Kidney (tissue), 14 donors: Measurements from ENCODE around the gene PSME2. TPM values are rescaled to one million over a fixed set of nuclear protein-coding genes. Genes with fewer than 3 reads are reported as not detected.

ENCODE experiments used
- DNase-seq, 5 donors: peaks; one replicate each; pipeline ENCODE4 v3.0.0-alpha.2; 2013 to 2020
- FAIRE-seq: peaks from 2 replicates; lab custom pipeline; 2012; peaks lifted over from hg19 to GRCh38; lab: Jason Lieb, UNC
- H3K27ac ChIP-seq, 2 donors: one replicate each; pipeline ENCODE4 v1.7.0; 2013; ENCODE audit warnings: low read depth in 2 of 2, low read length in 2 of 2, inconsistent platforms in 1 of 2
- H3K27me3 ChIP-seq: one replicate; pipeline ENCODE4 v1.7.1; 2013; ENCODE audit warnings: low read length, inconsistent platforms; ENCODE audit not compliant: control insufficient read depth, insufficient read depth
- H3K36me3 ChIP-seq, 3 donors: one replicate each; pipeline versions ENCODE4 v1.7.0 to v1.7.1; 2013; ENCODE audit warnings: low read length in 3 of 3, control low read depth in 1 of 3, inconsistent platforms in 1 of 3; ENCODE audit not compliant: insufficient read depth in 3 of 3, control insufficient read depth in 2 of 3
- H3K4me1 ChIP-seq, 3 donors: one replicate each; pipeline versions ENCODE4 v1.7.0 to v1.7.1; 2013; ENCODE audit warnings: low read length in 3 of 3, inconsistent platforms in 1 of 3, low read depth in 1 of 3; ENCODE audit not compliant: control insufficient read depth in 2 of 3, insufficient read depth in 2 of 3
- H3K4me3 ChIP-seq, 3 donors: one replicate each; pipeline versions ENCODE4 v1.7.0 to v1.8.1; 2013; ENCODE audit warnings: low read length in 3 of 3, control low read depth in 1 of 3, inconsistent platforms in 1 of 3
- H3K9ac ChIP-seq, 3 donors: one replicate each; pipeline versions ENCODE4 v1.7.0 to v1.7.1; 2013; ENCODE audit warnings: low read length in 3 of 3, control low read depth in 1 of 3, inconsistent platforms in 1 of 3
- H3K9me3 ChIP-seq, 3 donors: one replicate each; pipeline versions ENCODE4 v1.7.0 to v1.7.1; 2013; ENCODE audit warnings: low read length in 3 of 3, control low read depth in 1 of 3, inconsistent platforms in 1 of 3; ENCODE audit not compliant: control insufficient read depth in 2 of 3, insufficient read depth in 1 of 3
- CTCF ChIP-seq: IDR thresholded peaks from 3 replicates; pipeline ENCODE4 v1.5.1; 2012; ENCODE audit warnings: mild to moderate bottlenecking, moderate library complexity, borderline replicate concordance; ENCODE audit not compliant: insufficient read depth; ENCODE audit errors: extremely low read depth
- intact Hi-C: fragments of 100-400 bp; cut with DNase I; formaldehyde crosslinking; loops from one replicate; pipeline ENCODE4 v1.11.1; 2022
- polyA plus RNA-seq: library from polyadenylated mRNA; stranded (reverse); fragments of 350-450 nt; fragmentation: Illumina TruSeq; extraction: RNeasy Lipid Tissue Mini Kit (QIAGEN cat#74804); gene quantifications from one replicate; pipeline ENCODE4 v1.2.3, GENCODE V29; 2014; ENCODE audit warnings: low read depth, low replicate concordance; ENCODE audit not compliant: insufficient read depth
- total RNA-seq: library from RNA; stranded (reverse); fragmentation: NEBNext Ultra II Directional; extraction: Animal tissue kit (Norgen Biotek cat#: 25700); gene quantifications from one replicate; pipeline ENCODE4 v1.2.1, GENCODE V29; 2021
- donor health status: control.
- donor health status: control.
- donor health status: control.
- donor health status: control.
- donor health status: control.
- donor health status: DM: yes; HTN: yes; CAD: no.
- donor health status: Normal renal cell carcinoma (clear cell type).

The PSME2 gene
- total and polyA plus RNA-seq, 2 donors from 2014 or later, result 148 to 289 TPM

- no peak for TF ChIP-seq CTCF
- intact Hi-C loops, result no loop called here
- Histone ChIP-seq H3K9ac (no peak overlapping the region), H3K9me3 (no peaks in the 10 kb centered on the region), H3K4me3 (no peak overlapping the region), H3K27me3 (no peaks in the 10 kb centered on the region), H3K27ac (peak overlapping the region in 1 of 2 donors; percentile 99), H3K4me1 (peaks cover 0 to 20% (median 11%) of the 10 kb centered on the region in 3 donors), H3K36me3 (peaks cover 9 to 57% (median 44%) of the 10 kb centered on the region in 3 donors)
- FAIRE-seq, result no peak
- DNase-seq, result no peak
Measured at GRCh38 chr14:24159777-24160498, 13.5 kb upstream of the PSME2 start.

- no peak for DNase-seq
- Histone ChIP-seq H3K4me3 (no peak overlapping the region), H3K9ac (no peak overlapping the region), H3K27me3 (no peaks in the 10 kb centered on the region), H3K27ac (no peak overlapping the region), H3K9me3 (no peaks in the 10 kb centered on the region), H3K36me3 (peaks cover 6 to 47% (median 35%) of the 10 kb centered on the region in 3 donors), H3K4me1 (peaks cover 0 to 11% (median 11%) of the 10 kb centered on the region in 3 donors)
- intact Hi-C loops, result no loop called here
- FAIRE-seq, result no peak
- TF ChIP-seq CTCF, result no peak
Measured at GRCh38 chr14:24157331-24157730, 10.9 kb upstream of the PSME2 start.

GRCh38 chr14:24156840-24157239 is 10.4 kb upstream of the PSME2 start:
- FAIRE-seq (no peak), DNase-seq (no peak)
- Histone ChIP-seq H3K9ac (no peak overlapping the region), H3K27me3 (no peaks in the 10 kb centered on the region), H3K4me3 (no peak overlapping the region), H3K27ac (no peak overlapping the region), H3K4me1 (peaks cover 0 to 7% (median 7%) of the 10 kb centered on the region in 3 donors), H3K36me3 (peaks cover 6 to 49% (median 37%) of the 10 kb centered on the region in 3 donors), H3K9me3 (no peaks in the 10 kb centered on the region)
- TF ChIP-seq CTCF, result no peak
- intact Hi-C loops, result no loop called here
